ENCODE measurements around the gene ZNF512.
"Not testable (repeated sequence)": the region's sequence is repeated elsewhere in the genome, so short reads cannot be mapped to it uniquely, and the experiment has no call there.

ZNF512 gene

DNA sequence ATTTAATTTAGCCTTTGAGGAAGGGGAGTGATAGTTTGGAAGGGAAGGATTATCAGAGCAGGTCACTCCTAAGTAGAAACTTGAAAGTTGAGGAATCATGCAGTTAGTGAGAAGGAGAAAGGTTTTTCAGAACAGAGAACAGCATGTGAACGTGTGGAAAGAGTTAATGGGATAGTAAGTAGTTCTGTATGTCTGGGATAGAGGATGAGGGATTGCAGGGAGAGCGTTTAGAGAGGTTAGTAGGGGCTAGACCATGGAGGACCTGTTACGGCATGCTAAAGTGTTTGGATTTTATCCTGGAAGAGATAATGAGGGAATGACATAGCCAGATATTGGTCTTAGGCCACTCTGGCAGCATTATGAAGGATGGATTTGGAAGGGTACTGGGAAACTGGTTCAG is 1.8 kb downstream of the ZNF512 start:
- no peak for DNase-seq

- peak; percentile 14 to 18 for DNase-seq
Measured at GRCh38 chr2:27587025-27587424, 4.2 kb downstream of the ZNF512 start.

- no peak for DNase-seq
Measured at GRCh38 chr2:27588308-27588707, 5.5 kb downstream of the ZNF512 start.

- no peak for DNase-seq
Measured at GRCh38 chr2:27591745-27592144, 8.9 kb downstream of the ZNF512 start.

- no peak for DNase-seq
Measured at GRCh38 chr2:27593240-27593639, 10.4 kb downstream of the ZNF512 start.

DNA sequence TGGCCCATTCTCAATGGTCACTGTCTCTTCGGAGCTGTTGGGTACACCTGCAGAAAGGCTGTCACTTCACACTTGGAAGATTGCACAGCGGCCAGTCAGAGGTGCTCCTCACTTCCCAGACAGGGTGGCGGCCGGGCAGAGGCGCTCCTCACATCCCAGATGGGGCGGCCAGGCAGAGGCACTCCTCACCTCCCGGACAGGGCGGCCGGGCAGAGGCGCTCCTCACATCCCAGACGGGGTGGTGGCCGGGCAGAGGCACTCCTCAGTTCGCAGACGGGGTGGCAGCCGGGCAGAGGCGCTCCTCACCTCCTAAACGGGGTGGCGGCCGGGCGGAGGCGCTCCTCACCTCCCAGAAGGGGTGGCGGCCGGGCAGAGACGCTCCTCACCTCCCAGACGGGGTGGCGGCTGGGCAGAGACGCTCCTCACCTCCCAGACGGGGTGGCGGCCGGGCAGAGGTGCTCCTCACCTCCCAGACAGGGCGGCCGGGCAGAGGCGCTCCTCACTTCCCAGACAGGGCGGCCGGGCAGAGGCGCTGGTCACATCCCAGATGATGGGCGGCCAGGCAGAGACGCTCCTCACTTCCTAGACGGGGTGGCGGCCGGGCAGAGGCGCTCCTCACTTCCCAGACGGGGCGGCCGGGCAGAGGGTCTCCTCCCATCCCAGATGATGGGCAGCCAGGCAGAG is 11.3 kb downstream of the ZNF512 start:
- DNase-seq, result not testable (repeated sequence)

GRCh38 chr2:27595412-27595811 is 12.6 kb downstream of the ZNF512 start:
- not testable (repeated sequence) for DNase-seq

DNA sequence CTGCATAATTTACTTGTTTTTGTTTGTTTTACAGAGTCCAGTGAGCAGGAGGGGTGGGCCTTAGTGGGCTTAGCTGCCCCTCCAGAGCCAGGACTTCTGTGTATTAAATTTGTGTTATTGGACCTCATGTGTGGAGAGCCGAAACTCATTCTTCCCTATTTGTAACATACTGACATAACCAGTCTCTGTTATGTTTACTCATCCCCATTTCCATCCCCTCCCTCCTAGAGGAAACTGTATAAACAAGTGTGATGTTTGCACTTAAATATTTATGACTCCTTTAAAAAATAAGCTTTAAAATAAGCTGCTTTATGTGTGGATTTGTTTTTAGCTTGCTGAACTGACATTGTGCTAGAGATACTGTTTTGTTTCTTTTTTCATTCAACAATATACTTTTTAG is 13.8 kb downstream of the ZNF512 start:
- no peak for DNase-seq

- DNase-seq, result no peak
Measured at GRCh38 chr2:27606611-27607010, 23.8 kb downstream of the ZNF512 start.

DNA sequence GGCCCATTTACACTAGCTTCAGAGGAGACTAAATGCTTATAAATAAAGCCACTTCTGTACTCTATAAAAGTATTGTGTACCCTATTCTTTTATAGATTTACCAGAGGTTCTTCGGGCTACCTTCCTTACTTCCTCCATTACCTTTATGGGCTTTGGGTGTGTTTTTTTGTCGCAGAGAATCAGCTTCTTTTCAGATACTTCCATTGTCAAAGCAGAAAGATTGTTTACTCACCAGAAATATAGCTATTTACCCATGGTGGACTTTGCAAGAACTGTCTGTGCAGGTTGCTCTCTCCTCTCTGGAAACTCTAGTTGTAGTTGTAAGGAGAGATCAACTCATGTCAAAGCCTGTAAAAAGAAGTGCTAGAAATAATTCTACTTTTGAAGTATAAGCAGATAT is 31.1 kb downstream of the ZNF512 start:
- no peak for DNase-seq

DNA sequence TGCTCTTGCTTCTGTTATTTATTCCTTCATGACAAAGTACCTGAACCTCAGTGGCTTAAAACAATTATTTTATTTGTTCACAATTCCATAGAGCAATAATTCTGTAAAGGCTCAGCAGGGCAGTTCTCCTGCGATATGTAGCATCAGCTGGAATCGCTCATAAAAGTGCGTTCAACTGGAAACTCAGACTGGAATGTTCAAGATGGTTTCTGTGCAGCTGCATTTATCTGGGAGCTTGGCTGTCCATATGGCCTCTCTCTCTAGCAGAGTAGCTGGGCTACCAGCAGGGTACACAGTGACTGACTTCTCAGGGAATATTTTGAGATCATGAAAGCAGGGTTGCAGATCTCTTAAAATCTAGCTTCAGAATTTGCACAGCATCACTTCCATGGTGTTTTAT is 32.5 kb downstream of the ZNF512 start:
- no peak for DNase-seq

- no peak for DNase-seq
Measured at GRCh38 chr2:27621524-27621923, 38.7 kb downstream of the ZNF512 start.

DNA sequence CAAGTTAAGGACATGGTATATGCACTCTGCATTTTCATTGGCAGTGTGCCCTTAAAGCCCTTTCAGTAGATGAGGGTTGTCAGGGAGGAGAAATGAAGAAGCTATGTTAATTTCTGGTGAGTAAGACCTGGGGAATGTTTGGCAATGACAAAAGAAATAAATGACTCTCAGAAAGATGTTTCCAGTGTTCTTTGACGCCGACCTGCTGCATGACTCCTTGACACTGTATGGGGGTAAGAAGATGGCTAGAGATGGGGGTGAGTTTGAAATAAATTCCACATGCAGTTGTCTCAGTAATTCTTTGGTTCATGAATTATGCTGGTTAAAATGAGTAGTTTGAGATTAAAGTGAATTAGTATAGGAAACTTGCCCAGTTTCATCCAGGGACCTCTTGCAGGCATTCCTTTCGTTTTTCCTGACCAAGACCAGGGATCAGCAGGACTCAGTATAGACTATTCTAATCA is 40.1 kb downstream of the ZNF512 start:
- DNase-seq, result no peak

- DNase-seq, result no peak
Measured at GRCh38 chr2:27624943-27625342, 42.1 kb downstream of the ZNF512 start.

DNA sequence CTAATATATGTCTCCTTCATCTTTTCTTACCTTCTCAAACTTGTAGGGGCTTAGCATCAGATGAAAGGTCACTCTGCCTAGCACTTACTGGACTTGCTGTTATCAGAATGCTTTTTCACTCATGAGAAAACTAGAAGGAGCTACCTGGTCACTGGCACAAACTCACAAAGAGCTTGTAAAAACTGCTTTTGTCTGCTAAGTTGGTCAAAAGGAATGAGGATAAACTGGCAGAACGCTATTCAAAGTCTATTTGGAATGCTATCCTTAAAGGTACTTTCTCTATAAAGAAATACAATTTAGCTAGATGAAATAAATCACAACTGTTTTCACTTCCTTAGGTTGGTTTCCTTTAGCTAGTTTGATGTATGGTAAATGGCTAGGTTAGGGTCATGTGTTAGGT is 43.5 kb downstream of the ZNF512 start:
- DNase-seq, result not testable (repeated sequence)

DNA sequence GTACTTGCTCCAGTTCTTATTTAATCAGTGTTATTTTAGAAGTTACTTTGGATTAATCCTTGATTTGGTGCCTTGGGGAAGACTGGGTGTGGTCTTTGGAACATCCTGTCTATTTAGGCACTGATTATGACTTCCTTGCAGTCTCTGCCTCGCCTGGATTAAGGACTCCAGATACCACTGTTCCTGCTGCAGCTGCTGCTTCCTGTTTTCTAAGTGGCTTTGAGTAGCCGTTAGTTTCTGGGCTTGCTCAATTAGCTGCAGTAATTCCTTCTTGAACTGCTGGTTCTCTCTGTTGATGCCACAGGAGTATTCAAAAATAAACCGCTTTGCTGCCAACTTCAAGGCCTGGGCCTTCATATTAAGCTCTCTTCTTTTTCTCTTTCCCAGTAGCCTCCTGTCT is 44.1 kb downstream of the ZNF512 start:
- DNase-seq, result not testable (repeated sequence)

GRCh38 chr2:27627963-27628766 is 45.3 kb downstream of the ZNF512 start:
- DNase-seq, result no peak

DNA sequence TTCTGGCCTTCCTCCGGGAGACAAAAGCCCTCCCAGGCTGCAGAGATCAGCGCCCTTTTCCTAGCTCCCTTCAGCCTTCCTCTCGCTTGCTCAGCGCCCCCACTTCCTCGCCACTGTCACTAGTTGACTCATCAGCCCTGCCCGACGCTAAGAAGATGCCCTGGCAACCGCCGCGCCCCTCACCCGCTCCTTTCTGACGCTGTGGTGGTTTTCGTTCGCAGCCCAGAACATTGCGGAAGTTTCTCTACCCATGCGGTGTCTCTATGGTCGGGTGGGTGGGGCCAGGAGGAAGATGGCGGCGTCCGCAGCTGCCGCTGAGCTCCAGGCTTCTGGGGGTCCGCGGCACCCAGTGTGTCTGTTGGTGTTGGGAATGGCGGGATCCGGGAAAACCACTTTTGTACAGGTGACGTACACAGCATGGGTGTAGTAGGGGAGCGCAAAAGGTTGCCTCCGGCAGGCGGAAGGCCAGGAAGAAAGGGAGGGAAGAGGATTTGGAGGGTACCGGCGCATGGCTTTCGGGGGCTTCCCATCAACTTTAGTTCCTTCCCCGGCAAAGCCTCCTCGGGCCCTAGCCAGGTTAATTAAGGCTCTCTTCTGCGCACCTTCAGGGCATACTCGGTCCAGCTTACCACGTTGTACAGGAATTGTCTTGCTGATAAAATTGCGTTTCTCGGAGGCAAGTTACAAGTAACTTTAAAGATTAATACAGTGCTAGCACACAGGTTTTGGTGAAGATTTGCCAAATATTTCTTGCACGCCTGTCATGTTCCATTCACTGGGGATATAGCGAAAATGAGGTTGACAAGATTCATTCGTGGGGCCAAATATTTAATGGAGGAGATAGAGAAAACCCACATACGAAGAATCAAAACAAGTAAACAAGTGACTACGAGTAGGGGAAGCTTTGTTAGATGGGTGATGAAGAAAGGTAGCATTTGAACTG is 46.2 kb downstream of the ZNF512 start, which contains the start of the genes CCDC121 and GPN1:
CCDC121 (minus strand) TSS at position 246 of the 943 bp plus-strand sequence. CDS start 1,213 bp downstream, outside the sequence.
GPN1 (plus strand) TSS at position 284 of the 943 bp plus-strand sequence; CDS start at position 293, 9 bp downstream.
- DNase-seq, result peak; percentile 95

DNA sequence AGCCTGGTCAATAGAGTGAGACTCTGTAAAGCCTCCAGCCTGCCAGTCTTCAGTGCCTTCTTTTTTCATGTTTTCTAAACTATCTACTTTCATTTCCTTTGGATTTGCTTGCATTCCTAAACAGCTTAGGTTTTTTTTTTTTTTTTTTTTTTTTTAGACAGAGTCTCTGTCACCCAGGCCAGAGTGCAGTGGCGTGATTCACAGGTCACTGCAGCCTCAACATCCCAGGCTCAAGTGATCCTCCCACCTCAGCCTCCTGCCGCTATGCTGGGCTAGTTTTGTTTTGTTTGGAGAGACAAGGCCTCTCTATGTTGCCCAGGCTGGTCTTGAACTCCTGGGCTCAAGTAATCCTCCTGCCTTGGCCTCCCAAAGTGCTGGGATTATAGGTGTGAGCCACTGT is 47.4 kb downstream of the ZNF512 start:
- DNase-seq, result not testable (repeated sequence)

- no peak for DNase-seq
Measured at GRCh38 chr2:27634291-27634690, 51.4 kb downstream of the ZNF512 start.

- no peak for DNase-seq
Measured at GRCh38 chr2:27636766-27637165, 53.9 kb downstream of the ZNF512 start.

DNA sequence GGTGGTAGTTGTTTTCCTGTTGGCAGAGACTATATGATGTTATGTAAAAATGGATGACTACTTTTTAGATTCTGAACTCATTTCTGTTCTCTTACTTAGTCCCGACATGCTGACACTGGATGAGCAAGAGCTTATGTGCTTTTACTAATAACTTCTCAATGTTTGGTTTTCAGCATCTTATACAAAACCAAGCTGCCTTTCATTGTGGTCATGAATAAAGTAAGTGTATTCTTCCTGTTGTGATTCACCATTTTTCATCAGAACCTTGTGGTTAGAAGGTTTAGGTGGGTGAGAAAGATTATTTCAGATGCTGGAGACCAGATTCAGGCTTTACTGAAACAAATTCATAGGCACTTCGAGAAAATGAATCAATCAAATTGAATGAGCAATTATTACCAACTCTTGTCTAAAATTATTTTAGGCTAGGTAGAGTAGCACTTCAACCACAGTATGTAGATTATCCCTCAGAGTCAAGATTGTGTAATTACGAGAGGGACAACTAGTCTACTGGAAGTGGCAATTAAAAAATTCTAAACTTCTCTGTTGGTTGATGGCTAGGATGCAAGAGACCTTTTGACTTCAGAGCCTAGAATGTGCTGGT is 55.3 kb downstream of the ZNF512 start:
- DNase-seq, result peak in 1 of 2 donors; percentile 33
